T1000 (cell line): Measurements from ENCODE around the gene CYB5R4.
"Not testable (repeated sequence)": the region's sequence is repeated elsewhere in the genome, so short reads cannot be mapped to it uniquely, and the experiment has no call there.

Experiments
- DNase-seq: peaks from one replicate; lab custom pipeline; 2025; ENCODE audit warnings: mixed read lengths; lab: John Stamatoyannopoulos, UW

Gene CYB5R4

GRCh38 chr6:83862776-83863471, 3.4 kb downstream of the CYB5R4 start:
- no peak for DNase-seq

DNA sequence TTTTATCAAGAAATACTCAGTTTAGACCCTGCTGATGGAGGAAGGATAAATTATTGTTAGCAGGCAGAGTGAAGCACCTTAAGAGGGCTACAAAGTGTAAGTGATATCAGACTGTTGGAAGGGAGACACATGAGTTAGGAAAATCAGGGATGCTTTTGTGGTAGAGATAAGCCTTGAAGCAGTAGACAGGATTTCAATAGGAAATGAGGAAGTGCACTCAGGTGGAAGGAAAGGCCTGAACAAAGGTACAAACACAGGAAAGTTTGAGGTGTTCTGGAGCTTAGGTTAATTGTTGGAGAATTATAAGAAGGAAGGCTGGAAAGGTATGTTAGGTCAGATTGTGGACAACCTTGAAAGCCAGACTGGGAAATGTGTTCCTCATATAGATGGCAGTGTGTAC, 7.6 kb downstream of the CYB5R4 start:
- DNase-seq, result no peak

DNA sequence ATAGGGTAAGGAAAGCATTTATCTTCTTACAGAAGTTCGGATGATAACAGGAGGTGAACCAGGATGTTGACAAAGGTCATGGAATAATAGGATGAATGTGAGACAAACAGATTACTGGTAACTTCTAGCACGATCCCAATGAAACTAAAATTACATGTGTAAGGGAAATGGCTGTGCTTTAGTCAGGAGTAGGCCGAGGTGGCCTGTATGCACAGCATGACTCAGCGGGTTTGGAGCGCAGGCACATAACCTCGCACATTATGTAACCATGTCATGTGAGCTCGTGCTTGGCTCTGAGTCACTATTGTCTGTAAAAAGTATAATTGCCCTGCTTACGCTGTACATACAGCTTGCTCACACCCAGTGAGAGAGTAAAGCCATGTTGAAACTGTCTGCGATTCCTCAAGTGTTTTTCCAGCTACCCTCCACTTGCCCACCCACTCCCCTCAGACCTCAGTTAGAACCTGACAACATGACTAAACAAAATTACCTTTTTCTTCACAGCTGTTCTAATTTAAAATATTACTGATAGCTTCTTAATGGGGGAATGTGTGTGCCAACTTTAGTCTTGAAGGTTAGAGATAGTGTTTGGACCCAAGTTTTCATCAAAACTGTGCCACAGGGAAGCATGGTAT, 8.2 kb downstream of the CYB5R4 start:
- DNase-seq, result peak; percentile 80

GRCh38 chr6:83868639-83869038, 9.2 kb downstream of the CYB5R4 start:
- no peak for DNase-seq

DNA sequence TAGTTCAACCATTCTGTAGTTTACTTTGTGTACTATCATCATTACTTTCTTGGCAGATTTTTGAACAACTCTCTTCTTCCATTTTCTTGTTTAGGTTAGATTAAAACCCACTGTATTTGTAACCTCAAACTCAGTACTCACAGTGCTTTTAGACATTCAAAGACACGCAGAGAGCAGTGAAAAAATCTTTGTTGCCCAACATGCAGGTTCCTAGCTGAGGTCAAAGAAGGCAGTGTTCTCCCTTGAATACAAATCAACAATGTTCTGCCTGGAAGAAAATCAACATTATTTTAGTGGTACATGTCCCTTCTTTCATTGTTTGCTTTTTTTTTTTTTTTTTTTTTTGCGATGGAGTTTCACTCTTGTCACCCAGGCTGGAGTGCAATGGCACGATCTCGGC, 11.2 kb downstream of the CYB5R4 start:
- no peak for DNase-seq

DNA sequence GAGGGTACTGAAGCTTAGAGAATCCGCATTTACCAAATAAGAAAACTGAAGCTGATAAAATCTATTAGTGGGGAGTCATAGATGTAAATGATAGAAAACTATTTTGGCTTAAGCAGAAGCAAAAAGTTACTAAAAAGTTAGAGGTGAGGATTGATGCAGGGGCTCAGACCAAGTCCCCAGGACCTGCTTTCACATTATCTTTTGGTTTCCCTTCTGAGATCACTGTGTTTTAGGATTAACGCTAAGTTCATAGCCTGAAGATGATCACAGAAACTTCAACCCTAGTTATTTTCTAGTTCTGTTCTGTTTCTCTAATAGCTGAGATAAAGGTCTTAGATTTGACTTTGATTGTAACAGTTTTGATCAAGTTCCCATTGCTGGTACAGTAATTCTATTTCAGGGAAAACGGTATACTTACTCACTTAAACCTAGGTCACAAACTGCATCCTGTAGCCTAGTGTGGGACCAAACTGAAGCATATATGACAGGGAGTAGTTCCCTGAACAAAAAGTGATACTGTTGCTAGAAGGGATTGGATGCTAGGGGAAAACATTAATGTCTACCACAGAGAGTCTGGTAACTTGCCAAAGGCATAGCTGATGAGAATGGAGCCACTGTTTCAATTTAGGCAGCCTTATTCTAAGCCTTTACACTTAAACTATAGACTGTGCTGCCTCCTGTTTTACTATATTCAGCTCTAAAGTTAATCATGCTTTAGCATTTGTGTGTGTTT, 13.1 kb downstream of the CYB5R4 start:
- no peak for DNase-seq

DNA sequence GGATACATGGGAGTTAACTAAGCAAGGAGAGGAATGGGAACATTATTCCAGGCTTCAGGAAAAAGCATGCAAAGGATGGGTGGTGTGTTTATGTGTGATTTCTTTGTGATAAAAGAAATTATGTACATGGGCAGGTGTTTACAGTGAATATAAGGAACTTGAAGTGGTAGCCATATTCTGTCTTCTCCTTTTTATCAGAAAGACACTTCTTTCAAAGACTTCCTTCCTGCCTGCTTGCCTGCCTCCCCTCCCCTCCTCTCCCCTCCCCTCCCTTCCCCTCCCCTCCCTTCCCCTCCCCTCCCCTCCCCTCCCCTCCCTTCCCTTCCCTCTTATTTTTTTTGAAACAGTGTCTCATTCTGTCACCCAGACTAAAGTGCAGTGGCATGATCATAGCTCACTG, 14.4 kb downstream of the CYB5R4 start:
- no peak for DNase-seq

DNA sequence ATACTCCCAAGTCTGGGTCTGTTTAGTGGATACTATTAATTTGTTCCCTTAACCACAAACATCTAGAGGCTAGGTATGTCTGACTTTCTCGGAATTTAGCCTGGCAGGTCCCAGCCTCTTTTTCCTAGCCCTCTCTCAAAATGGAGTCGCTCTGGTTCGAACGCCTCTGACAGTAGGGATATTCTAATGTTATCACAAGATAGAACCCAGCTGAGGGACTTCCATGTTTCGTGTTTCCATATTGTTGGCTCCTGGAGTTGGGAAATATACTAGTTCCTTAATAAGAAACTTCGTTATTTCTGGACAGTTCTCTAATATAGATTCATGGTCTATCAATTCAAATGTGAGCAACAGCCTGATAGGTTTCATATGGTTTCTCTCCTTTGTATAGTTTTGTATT, 16.4 kb downstream of the CYB5R4 start:
- DNase-seq, result no peak

GRCh38 chr6:83878902-83879644, 19.6 kb downstream of the CYB5R4 start:
- DNase-seq, result no peak

DNA sequence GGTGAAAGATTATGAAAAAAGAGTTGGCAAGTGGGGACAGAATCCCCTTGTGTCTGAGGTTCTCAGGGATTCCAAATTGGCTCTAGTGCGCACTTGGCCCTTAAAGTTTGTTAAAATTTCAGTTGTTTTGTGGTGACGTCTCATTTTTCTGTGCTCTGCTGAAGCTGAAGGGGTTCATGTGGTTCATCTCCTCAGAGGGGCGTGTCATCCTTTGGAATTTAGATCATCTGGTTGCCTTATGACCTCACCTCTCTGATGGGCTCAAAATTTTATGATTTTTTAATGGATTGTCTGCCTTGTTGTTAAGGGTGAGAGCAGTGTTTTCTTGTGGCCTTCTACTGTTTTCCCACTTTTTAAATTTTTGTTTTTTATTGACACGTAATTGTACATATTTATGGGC, 20.3 kb downstream of the CYB5R4 start:
- no peak for DNase-seq

DNA sequence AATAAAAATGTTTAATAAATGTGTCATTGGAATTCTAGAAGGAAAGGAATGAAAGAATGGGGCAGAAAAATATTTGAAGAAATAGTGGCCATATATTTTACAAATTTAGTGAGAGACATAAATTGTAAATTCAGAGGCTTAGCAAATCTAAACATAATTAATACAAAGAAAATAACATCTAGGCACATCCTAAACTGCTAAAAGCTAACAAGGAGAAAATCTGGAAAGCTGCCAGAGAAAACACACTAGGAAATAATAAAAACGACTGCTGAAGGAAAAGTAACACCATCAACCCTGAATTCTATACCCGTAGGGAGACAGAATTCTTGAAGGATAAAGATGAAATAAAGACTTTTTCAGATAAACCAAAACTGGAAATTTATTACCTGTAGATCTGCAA, 23.8 kb downstream of the CYB5R4 start:
- no peak for DNase-seq

GRCh38 chr6:83884523-83884922, 25.0 kb downstream of the CYB5R4 start:
- no peak for DNase-seq

DNA sequence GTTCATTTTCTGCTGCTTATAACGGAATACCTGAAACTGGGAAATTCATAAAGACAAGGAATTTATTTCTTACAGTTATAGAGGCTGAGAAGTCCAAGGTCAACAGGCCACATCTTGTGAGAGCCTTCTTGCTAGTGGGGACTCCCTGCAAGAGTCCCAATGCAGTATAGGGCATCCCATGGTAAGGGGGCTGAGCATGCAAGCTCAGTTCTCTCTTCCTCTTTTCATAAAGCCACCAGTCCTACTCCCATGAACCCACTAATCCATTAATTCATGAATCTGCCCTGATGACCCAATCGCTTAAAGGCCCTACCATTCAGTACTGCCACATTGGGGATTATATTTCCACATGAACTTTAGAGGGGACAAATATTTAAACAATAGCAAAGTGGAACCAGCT, 26.5 kb downstream of the CYB5R4 start:
- no peak for DNase-seq

DNA sequence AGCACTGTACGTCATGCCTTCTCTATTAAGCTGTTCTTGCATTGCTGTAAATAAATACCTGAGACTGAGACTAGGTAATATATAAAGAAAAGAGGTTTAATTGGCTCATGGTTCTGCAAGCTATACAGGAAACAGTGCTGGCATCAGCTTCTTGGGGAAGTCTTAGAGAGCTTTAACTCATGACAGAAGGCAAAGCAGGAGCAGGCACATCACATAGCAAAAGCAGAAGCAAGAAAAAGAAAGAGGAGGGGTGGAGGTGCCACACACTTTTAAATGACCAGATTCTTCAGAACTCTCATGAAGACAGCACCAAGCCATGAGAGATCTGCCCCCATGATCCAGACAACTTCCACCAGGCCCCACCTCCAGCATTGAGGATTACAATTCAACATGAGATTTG, 30.1 kb downstream of the CYB5R4 start:
- DNase-seq, result no peak

DNA sequence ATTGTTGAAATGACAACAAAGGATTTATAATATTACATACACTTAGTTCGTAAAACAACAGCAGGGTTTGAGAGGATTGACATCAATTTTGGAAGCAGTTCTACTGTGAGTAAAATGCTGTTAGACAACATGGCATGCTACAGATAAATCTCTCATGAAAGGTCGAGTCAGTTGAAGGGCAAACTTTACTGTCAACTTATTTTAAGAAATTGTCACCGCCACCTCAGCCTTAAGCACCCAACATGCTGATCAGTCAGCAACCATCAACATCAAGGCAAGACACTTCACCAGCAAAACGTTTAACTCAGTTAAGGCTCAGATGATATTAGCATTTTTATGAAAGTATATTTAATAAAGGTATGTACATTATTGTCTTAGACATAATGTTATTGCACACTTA, 31.0 kb downstream of the CYB5R4 start:
- DNase-seq, result no peak

- DNase-seq, result no peak
Observed at GRCh38 chr6:83891586-83891985, 32.1 kb downstream of the CYB5R4 start.

DNA sequence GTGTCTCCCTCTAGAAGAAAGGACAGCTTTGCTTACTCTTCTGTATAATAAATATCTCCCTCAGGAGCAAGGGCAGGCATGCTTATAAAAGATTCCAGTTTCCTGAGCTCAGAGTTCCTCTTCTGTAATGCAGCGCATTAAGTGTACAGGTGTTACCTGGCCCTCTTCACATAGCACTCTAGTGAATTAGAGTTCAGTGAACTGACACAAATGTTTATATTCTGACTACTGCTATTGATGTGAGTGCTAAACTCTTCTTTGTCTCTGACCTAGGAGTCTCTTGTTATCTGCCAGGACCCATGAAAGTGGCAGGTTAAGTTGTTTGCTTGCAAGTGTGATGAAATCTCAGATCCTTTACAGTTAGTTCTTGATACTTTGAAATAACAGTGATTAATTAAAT, 33.5 kb downstream of the CYB5R4 start:
- no peak for DNase-seq

DNA sequence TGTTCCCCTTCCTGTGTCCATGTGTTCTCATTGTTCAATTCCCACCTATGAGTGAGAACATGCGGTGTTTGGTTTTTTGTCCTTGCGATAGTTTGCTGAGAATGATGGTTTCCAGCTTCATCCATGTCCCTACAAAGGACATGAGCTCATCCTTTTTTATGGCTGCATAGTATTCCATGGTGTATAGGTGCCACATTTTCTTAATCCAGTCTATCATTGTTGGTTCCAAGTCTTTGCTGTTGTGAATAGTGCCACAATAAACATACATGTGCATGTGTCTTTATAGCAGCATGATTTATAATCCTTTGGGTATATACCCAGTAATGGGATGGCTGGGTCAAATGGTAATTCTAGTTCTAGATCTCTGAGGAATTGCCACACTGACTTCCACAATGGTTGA, 37.6 kb downstream of the CYB5R4 start:
- not testable (repeated sequence) for DNase-seq

DNA sequence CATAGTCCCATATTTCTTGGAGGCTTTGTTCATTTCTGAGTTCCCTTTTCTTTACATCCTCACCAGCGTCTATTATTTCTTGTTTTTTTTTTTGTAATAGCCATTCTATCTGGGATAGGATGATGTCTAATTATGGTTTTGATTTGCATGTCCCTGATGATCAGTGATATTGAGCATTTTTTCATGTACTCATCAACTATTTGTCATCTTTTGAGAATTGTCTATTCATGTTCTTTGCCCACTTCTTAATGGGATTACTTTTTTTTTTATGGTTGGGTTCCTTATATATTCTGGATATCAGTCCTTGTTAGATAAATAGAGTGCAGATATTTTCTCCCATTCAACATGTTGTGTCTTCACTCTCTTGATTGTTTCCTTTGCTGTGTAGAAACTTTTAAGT, 42.1 kb downstream of the CYB5R4 start:
- DNase-seq, result no peak

DNA sequence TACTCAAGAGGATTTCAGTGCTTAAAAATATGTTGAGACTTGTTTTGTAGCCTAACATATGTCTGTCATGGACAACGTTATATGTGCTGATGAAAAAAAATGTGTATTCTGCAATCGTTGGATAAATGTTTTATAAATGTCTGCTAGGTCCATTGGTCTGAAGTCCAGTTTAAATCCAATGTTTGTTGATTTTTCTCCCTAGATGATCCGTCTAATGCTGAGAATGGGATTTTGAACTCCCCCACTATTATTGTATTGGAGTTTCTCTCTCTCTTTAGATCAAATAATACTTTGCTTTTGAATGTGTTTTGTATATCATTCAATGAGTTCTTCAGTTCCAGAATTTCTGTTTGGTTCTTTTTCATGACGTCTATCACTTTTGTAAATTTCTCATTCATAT, 44.9 kb downstream of the CYB5R4 start:
- DNase-seq, result no peak

DNA sequence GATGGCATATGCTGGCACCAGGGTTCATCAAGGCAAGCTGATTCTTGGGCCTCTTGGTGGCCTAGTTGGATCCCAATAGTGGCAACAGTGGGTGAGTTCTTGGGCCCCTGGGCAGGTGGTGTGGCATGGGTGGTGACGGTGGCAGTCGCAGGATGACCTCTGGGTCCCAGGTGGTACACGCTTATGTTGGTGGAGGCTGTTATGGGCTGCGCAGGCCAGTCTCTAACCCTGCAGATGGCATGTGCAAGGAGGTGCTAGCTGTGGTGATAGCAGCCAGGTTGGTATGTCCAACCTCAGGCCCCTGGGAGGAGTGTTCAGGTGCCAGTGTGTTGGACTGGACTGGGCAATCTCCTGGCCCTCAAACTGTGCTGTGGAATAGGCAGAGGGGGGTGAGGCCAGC, 46.2 kb downstream of the CYB5R4 start:
- no peak for DNase-seq

- not testable (repeated sequence) for DNase-seq
Observed at GRCh38 chr6:83907623-83908390, 48.3 kb downstream of the CYB5R4 start.
